ENCODE results near the gene SURF1.
"Not testable (repeated sequence)": the region's sequence is repeated elsewhere in the genome, so short reads cannot be mapped to it uniquely, and the experiment has no call there.

The SURF1 gene, protein sequence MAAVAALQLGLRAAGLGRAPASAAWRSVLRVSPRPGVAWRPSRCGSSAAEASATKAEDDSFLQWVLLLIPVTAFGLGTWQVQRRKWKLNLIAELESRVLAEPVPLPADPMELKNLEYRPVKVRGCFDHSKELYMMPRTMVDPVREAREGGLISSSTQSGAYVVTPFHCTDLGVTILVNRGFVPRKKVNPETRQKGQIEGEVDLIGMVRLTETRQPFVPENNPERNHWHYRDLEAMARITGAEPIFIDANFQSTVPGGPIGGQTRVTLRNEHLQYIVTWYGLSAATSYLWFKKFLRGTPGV

DNA sequence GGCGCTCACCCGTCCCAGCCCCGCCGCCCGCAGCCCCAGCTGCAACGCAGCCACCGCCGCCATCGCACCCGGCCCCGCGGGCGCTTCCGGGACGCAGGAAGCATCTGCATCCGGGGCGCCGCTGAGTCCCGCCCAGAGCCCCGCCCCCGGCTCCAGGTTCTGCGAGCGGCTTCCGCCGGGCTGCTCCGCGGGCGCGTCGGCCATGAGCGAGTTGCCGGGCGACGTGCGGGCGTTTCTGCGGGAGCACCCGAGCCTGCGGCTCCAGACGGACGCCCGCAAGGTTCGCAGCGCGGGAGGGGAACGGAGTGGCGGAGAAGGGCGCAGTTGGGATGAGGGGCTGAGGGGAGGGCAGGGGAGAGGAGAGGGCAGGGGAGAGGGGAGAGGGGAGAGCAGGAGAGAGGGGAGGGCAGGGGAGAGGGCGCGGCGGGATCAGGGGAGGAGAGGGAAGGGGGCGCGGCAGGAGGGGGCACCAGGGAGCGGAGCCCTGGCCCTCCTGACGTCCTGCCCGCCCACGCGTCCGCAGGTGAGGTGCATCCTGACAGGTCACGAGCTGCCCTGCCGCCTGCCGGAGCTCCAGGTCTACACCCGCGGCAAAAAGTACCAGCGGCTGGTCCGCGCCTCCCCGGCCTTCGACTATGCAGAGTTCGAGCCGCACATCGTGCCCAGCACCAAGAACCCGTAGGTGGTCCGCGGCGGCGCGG, at the start of gene SURF1, which contains the start of gene SURF2:
TSS of gene SURF1 (minus strand) at position 97 of the 701 bp plus-strand sequence. CDS start at position 63, 34 bp downstream.
TSS of gene SURF2 (plus strand) at position 160 of the 701 bp plus-strand sequence. CDS start at position 203, 43 bp downstream.
- H3K36me3 Mint-ChIP-seq (ENCODE audit: low read depth): peaks cover 25% of the 10 kb centered on the region
- peaks cover 20% of the 10 kb centered on the region for H3K4me1 Mint-ChIP-seq (ENCODE audit: low read depth)
- H3K27me3 Mint-ChIP-seq (ENCODE audit: low read depth): no peaks in the 10 kb centered on the region
- H3K9me3 Mint-ChIP-seq: no peaks in the 10 kb centered on the region
- peak within 1 kb of the TSS; percentile 88 for H3K27ac Mint-ChIP-seq
- peak within 1 kb of the TSS; percentile 88 for H3K4me3 Mint-ChIP-seq

DNA sequence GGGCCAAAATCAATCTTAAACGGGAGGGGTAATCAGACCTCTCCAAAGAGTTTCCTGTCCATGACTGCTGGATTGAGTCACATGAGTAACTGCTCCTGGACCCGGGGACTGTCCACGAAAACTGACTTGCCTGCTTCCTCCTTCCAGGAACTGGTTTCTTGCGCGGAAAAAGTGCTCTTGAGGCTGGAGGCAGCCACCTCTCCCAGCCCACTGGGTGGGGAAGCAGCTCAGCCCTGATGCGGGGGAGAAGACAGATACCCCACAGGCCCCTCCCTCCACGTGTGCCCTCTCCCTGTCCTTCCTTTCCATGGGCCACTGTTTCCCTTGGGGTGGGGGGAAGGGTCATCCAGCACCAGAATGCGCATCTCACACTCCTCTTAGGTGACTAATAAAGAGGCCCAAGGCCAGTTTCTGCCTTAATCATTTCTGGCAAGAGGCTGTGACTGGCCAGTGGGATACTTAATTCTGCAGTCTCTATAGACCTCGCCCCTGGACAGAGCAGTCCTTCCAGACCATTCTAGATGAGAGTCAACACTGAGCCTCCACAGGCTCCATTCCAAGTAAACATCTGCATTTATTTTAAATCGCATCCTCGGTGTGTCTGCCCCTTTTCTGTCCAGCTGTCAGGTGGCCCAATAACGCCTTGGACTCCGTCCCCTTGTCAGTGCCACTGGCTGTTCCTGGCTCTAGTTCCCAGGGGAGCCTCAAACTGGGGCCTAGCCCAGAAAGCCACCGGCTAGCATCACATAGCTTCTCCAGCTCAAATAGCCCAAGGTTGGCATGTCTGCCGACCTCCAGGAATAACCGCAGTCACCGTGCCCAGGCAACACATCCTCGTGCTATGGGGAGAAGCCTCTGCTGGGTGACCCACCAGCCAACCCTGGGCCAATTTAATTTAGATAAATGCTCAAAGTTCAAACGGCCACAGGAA, 49.5 kb upstream of the SURF1 start:
- Mint-ChIP-seq H3K9me3 (no peaks in the 10 kb centered on the region), H3K27ac (no peak overlapping the region), H3K27me3 (ENCODE audit: low read depth) (no peaks in the 10 kb centered on the region), H3K36me3 (ENCODE audit: low read depth) (peaks cover 31% of the 10 kb centered on the region), H3K4me1 (ENCODE audit: low read depth) (peaks cover 5% of the 10 kb centered on the region), H3K4me3 (no peak overlapping the region)

DNA sequence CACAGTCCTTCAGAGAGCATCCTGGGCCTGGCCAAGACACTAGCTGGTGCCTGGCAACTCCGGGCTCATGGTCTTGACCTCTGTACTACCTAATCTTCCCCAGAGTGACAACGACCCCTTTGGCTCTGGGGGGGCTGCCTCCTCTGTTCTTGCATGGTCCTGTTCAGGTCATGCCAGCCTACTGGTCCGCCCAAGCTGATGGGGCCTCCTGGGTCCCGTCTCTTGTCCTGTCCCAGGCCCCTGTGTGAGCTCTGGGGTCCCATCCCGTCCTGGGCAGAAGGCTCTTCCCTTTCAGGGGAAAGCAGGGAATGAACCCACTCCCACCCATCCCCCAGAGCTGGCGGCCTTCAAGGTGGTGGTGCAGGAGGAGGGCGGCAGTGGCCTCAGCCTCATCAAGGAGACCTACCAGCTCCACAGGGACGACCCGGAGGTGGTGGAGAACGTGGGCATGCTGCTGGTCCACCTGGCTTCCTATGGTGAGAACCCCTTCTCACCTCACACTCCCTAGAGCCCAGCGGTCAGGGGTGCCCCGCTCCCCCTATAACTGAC, 48.2 kb upstream of the SURF1 start:
- no peak overlapping the region for H3K4me3 Mint-ChIP-seq
- no peaks in the 10 kb centered on the region for H3K9me3 Mint-ChIP-seq
- no peak overlapping the region for H3K27ac Mint-ChIP-seq
- peaks cover 23% of the 10 kb centered on the region for H3K36me3 Mint-ChIP-seq (ENCODE audit: low read depth)
- H3K4me1 Mint-ChIP-seq (ENCODE audit: low read depth): peaks cover 5% of the 10 kb centered on the region
- no peaks in the 10 kb centered on the region for H3K27me3 Mint-ChIP-seq (ENCODE audit: low read depth)

DNA sequence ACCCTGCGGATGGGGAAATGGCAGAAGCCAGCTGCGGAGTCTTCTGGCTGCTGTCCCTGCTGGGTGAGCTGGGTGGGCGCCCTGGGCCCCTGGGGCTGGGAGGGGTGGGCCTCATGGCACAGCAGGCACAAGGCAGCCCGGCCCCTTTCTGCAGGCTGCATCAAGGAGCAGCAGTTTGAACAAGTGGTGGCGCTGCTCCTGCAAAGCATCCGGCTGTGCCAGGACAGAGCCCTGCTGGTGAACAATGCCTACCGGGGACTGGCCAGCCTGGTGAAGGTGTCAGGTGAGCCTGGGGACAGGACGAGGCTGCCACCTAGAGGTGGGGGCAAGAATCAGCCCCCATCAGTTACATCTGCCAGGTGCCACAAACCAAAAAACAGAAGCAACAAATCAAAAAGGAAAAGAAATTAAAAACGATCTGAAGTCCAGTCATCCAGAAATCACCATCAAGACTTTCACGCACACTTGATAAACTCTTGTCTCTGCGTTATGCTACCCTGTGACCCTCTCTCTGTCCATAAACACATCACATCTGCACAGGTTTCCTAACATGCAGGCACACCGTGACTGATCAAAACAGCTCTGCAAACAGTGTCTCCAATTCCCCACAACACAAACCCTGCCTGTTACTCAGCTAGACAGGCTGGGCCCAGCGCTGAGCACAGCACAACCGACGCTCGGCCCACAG, 47.6 kb upstream of the SURF1 start:
- Mint-ChIP-seq H3K27me3 (ENCODE audit: low read depth) (no peaks in the 10 kb centered on the region), H3K36me3 (ENCODE audit: low read depth) (peaks cover 20% of the 10 kb centered on the region), H3K4me1 (ENCODE audit: low read depth) (peaks cover 5% of the 10 kb centered on the region), H3K27ac (no peak overlapping the region), H3K4me3 (no peak overlapping the region), H3K9me3 (no peaks in the 10 kb centered on the region)

DNA sequence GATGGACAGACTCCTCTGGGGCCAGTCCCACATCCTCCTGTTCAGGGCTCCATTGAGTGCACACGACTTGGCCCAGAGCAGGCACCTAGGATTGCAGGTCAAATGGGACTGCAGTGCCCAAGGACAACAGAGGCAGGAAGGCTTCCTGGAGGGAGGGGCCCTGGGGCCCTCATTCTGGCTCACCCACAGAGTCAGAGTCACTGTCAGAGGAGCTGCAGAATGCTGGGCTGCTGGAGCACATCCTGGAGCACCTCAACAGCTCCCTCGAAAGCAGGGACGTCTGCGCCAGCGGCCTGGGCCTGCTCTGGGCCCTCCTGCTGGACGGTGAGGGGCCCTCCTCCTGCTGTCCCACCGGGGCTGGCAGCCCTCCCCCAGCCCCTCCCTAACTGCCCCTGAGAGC, 46.4 kb upstream of the SURF1 start:
- H3K9me3 Mint-ChIP-seq: no peaks in the 10 kb centered on the region

DNA sequence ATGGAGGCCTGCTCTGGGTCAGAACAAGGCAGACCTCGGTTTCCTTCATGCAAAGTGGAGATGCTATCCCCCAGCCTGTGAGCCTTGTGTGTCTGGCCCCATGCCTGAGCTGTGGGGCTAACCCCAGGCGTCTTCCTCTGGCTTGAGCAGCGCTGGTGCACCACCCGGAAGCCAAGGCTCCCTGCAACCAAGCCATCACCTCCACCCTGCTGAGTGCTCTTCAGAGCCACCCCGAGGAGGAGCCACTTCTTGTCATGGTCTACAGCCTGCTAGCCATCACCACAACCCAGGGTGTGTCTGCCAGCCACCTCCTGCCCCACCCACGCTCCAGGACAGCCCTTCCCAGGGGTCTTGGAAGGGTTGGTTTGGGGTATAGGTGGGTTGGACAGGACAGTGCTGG, 45.3 kb upstream of the SURF1 start:
- no peaks in the 10 kb centered on the region for H3K4me1 Mint-ChIP-seq (ENCODE audit: low read depth)
- H3K27me3 Mint-ChIP-seq (ENCODE audit: low read depth): no peaks in the 10 kb centered on the region
- no peak overlapping the region for H3K4me3 Mint-ChIP-seq
- H3K9me3 Mint-ChIP-seq: no peaks in the 10 kb centered on the region
- H3K36me3 Mint-ChIP-seq (ENCODE audit: low read depth): peaks cover 6% of the 10 kb centered on the region
- H3K27ac Mint-ChIP-seq: no peak overlapping the region

More for the DNA sequence above, 46.4 kb upstream of the SURF1 start:
- H3K27me3 Mint-ChIP-seq (ENCODE audit: low read depth): no peaks in the 10 kb centered on the region
- peaks cover 5% of the 10 kb centered on the region for H3K4me1 Mint-ChIP-seq (ENCODE audit: low read depth)
- no peak overlapping the region for H3K4me3 Mint-ChIP-seq
- peaks cover 14% of the 10 kb centered on the region for H3K36me3 Mint-ChIP-seq (ENCODE audit: low read depth)
- H3K27ac Mint-ChIP-seq: no peak overlapping the region

DNA sequence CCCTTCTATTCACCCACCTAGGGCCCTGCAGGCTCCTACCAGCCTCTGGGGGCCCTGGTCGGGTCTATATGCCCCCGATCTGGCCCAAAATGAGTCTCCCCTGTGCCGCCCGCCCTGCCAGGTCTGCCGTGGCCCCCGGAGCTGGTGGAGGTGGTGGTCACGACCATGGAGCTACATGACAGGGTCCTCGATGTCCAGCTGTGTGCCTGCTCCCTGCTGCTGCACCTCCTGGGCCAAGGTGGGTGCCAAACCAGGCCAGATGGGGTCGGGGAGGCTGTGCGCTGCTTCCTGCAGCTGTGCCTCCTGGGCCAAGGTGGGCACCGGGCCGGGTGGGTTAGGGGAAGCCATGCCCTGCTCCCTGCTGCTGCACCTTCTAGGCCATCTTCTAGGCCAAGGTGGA, 44.0 kb upstream of the SURF1 start:
- Mint-ChIP-seq H3K4me1 (ENCODE audit: low read depth) (no peaks in the 10 kb centered on the region), H3K36me3 (ENCODE audit: low read depth) (peaks cover under 1% of the 10 kb centered on the region), H3K4me3 (no peak overlapping the region), H3K27me3 (ENCODE audit: low read depth) (no peaks in the 10 kb centered on the region), H3K27ac (no peak overlapping the region), H3K9me3 (no peaks in the 10 kb centered on the region)

DNA sequence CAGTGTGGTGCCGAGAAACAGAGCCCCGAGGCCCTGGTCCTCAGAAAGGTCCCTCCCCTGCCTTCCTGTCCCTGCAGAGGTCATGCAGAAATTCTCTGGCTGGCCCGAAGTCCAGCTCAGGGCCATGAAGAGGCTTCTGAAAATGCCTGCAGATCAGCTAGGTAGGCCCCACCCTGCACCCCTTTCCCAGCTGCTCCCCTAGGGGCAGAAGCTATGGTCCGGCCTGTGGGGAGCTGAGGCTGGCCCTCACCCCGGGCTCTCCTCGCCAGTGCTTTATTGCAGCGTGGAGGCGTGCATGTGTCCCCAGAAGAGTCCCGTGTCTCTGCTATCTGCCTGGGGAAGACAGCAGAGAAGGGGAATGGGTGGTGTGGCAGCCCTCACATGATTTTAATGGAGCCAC, 41.6 kb upstream of the SURF1 start:
- Mint-ChIP-seq H3K4me1 (ENCODE audit: low read depth) (no peaks in the 10 kb centered on the region), H3K27me3 (ENCODE audit: low read depth) (no peaks in the 10 kb centered on the region), H3K36me3 (ENCODE audit: low read depth) (no peaks in the 10 kb centered on the region), H3K27ac (no peak overlapping the region), H3K4me3 (no peak overlapping the region), H3K9me3 (no peaks in the 10 kb centered on the region)

DNA sequence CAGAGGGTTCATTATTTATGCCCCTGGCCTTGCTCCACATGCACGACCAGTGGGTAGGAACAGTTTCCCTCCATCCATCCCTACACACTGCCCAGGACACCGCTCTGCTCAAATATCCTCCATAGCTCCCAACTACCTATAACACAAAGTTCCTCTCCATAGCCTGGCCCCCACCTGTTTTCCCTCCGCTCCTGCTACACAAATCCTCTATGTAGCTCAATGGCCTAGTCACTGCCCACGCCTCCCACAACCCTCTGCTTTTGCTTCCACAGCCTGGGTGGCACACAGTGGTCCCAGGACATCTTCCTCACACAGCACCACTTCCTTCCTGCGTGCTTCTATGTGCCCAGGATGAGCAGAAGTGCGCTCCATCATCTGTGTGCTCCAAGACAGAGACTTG, 41.1 kb upstream of the SURF1 start:
- Mint-ChIP-seq H3K4me1 (ENCODE audit: low read depth) (no peaks in the 10 kb centered on the region), H3K36me3 (ENCODE audit: low read depth) (no peaks in the 10 kb centered on the region), H3K27me3 (ENCODE audit: low read depth) (no peaks in the 10 kb centered on the region), H3K4me3 (no peak overlapping the region), H3K9me3 (no peaks in the 10 kb centered on the region), H3K27ac (no peak overlapping the region)

DNA sequence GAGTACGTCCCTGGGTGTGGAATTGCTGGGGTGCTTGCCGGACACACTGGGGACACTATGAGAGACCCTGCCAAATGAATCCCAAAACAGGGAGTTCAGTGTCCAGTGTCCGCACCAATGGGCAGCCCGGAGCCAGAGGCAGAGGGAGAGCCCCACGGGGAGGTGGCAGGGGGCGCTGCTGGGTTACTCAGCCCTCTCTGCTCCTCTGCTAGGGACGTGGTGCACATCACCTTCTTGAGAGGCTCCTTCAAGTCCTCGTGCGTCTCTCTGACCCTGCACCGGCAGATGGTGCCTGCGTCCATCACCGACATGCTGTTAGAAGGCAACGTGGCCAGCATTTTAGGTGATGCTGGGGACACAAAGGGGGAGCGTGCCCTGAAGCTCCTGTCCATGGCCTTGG, 40.7 kb upstream of the SURF1 start:
- no peaks in the 10 kb centered on the region for H3K9me3 Mint-ChIP-seq
- H3K27ac Mint-ChIP-seq: no peak overlapping the region
- no peaks in the 10 kb centered on the region for H3K4me1 Mint-ChIP-seq (ENCODE audit: low read depth)
- H3K36me3 Mint-ChIP-seq (ENCODE audit: low read depth): no peaks in the 10 kb centered on the region
- H3K27me3 Mint-ChIP-seq (ENCODE audit: low read depth): no peaks in the 10 kb centered on the region
- H3K4me3 Mint-ChIP-seq: no peak overlapping the region

DNA sequence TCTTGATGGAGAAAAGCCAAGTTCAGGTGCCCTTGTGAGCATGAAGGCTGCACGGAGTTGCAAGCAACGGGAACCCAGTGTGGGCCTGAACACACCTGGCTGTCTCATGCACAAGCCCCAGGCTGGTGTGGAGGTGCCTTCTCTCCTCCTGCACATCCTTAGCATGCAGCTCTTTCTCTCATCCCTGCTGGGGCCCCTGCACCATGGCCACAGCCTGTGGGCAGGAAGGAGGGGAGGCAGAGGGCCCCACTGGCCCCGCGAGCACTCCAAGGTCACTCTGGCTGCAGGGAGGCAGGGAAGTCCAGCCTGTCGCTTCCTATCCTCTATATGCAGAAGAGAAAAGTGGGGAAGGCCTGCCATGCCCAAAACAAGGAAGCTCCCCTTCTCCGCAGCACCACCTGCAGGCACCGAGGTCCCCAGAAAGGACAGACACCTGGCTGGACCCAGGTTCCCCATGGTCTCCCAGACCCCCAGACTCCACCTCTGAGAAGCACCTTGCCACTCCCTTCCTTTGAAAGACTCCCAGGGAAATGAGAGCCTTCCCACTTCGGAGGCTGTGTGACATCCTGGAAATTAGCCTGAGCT, 38.5 kb upstream of the SURF1 start:
- Mint-ChIP-seq H3K4me3 (no peak overlapping the region), H3K9me3 (no peaks in the 10 kb centered on the region), H3K4me1 (ENCODE audit: low read depth) (no peaks in the 10 kb centered on the region), H3K36me3 (ENCODE audit: low read depth) (no peaks in the 10 kb centered on the region), H3K27me3 (ENCODE audit: low read depth) (no peaks in the 10 kb centered on the region), H3K27ac (no peak overlapping the region)

DNA sequence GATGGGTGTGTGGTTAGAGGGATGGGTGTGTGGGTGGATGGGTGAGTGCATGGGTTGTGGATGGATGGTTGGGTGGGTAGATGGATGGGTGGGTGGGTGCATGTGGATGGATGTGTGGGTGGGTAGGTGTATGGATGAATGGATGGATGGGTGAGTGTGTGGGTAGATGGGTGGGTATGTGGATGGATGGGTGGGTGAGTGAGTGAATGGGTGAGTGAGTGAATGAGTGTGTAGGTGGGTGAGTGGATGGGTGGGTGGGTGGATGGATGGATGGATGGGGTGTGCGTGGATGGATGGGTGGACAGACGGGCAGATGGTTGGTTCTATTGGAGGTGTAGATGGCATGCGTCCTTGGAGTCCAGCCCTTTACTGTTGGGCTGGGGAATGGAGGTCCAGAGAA, 37.1 kb upstream of the SURF1 start:
- Mint-ChIP-seq H3K4me3 (no peak overlapping the region), H3K9me3 (no peaks in the 10 kb centered on the region), H3K36me3 (ENCODE audit: low read depth) (no peaks in the 10 kb centered on the region), H3K27me3 (ENCODE audit: low read depth) (no peaks in the 10 kb centered on the region), H3K27ac (no peak overlapping the region), H3K4me1 (ENCODE audit: low read depth) (no peaks in the 10 kb centered on the region)

DNA sequence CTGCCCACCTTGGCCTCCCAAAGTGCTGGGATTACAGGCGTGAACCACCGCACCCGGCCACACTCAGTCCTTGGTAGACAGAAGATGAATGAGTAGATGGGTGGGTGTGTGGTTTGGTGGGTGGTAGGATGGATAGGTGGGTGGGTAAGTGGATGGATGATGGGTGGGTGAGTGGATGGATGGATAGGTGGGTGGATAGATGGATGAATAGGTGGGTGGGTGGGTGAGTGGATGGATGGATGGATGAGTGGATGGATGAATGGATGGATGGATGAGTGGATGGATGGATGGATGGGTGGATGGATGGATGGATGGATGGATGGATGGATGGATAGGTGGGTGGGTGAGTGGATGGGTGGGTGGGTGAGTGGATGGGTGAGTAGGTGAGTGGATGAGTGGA, 36.0 kb upstream of the SURF1 start:
- H3K36me3 Mint-ChIP-seq (ENCODE audit: low read depth); H3K4me3 Mint-ChIP-seq; H3K27me3 Mint-ChIP-seq (ENCODE audit: low read depth); H3K27ac Mint-ChIP-seq; H3K4me1 Mint-ChIP-seq (ENCODE audit: low read depth); H3K9me3 Mint-ChIP-seq: not testable (repeated sequence)

DNA sequence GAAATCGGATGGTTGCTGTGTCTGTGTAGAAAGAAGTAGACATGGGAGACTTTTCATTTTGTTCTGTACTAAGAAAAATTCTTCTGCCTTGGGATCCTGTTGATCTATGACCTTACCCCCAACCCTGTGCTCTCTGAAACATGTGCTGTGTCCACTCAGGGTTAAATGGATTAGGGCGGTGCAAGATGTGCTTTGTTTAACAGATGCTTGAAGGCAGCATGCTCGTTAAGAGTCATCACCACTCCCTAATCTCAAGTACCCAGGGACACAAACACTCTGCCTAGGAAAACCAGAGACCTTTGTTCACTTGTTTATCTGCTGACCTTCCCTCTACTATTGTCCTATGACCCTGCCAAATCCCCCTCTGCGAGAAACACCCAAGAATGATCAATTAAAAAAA, 35.2 kb upstream of the SURF1 start:
- not testable (repeated sequence) for H3K27ac Mint-ChIP-seq; H3K4me3 Mint-ChIP-seq; H3K9me3 Mint-ChIP-seq; H3K27me3 Mint-ChIP-seq (ENCODE audit: low read depth); H3K4me1 Mint-ChIP-seq (ENCODE audit: low read depth); H3K36me3 Mint-ChIP-seq (ENCODE audit: low read depth)
